HepG2 (cell line): Measurements from ENCODE around the gene MEI1. TPM values are rescaled to one million over a fixed set of nuclear protein-coding genes. Genes with fewer than 3 reads are reported as not detected.

ENCODE experiments used
- BATF2 ChIP-seq: sonication (generic); formaldehyde crosslinking; IDR thresholded peaks from 2 replicates; pipeline ENCODE4 v1.8.0; 2022; ENCODE audit warnings: mild to moderate bottlenecking, missing genetic modification reagents, moderate library complexity
- CENPX ChIP-seq: sonication (generic); formaldehyde crosslinking; IDR thresholded peaks from 2 replicates; pipeline ENCODE4 v1.9.0; 2021; ENCODE audit warnings: mild to moderate bottlenecking, missing genetic modification reagents, moderate library complexity
- ELF3 ChIP-seq: IDR thresholded peaks from 2 replicates; pipeline ENCODE4 v1.6.1; 2016; ENCODE audit warnings: missing genetic modification reagents, missing compliant biosample characterization
- GLMP ChIP-seq: sonication (generic); formaldehyde crosslinking; IDR thresholded peaks from 2 replicates; pipeline ENCODE4 v1.9.0; 2021; ENCODE audit warnings: missing genetic modification reagents, mild to moderate bottlenecking, borderline replicate concordance
- HMG20B ChIP-seq: conservative IDR thresholded peaks from 2 replicates; pipeline ENCODE4 v1.6.1; 2016; ENCODE audit warnings: missing genetic modification reagents, missing compliant biosample characterization
- HNF1A ChIP-seq, 2 experiments: sonication (generic) in 1 of 2; formaldehyde crosslinking in 1 of 2; IDR thresholded peaks; 2 replicates each; pipeline versions ENCODE4 v1.4.0 to v1.6.1; 2016 to 2020; ENCODE audit warnings: borderline replicate concordance in 1 of 2, low read depth in 1 of 2, mild to moderate bottlenecking in 1 of 2, missing genetic modification reagents in 1 of 2
- MIXL1 ChIP-seq: IDR thresholded peaks from 2 replicates; pipeline ENCODE4 v1.6.1; 2016
- RXRB ChIP-seq: IDR thresholded peaks from 2 replicates; pipeline ENCODE4 v1.6.1; 2016; ENCODE audit warnings: borderline replicate concordance, missing genetic modification reagents, missing compliant biosample characterization
- TEAD3 ChIP-seq: optimal IDR thresholded peaks from 2 replicates; pipeline ENCODE3; 2016; ENCODE audit warnings: borderline replicate concordance
- ZMYM4 ChIP-seq: sonication (generic); formaldehyde crosslinking; IDR thresholded peaks from 2 replicates; pipeline ENCODE4 v1.8.1; 2023; ENCODE audit warnings: mild to moderate bottlenecking, missing genetic modification reagents
- ZNF142 ChIP-seq: sonication (generic); formaldehyde crosslinking; IDR thresholded peaks from 2 replicates; pipeline ENCODE4 v1.4.0; 2020; ENCODE audit warnings: missing genetic modification reagents
- ZNF317 ChIP-seq: sonication (generic); formaldehyde crosslinking; IDR thresholded peaks from 2 replicates; pipeline ENCODE4 v1.5.0; 2020; ENCODE audit warnings: mild to moderate bottlenecking, missing genetic modification reagents
- ZNF343 ChIP-seq: sonication (generic); formaldehyde crosslinking; IDR thresholded peaks from 2 replicates; pipeline ENCODE4 v1.4.0; 2020; ENCODE audit warnings: mild to moderate bottlenecking, missing genetic modification reagents
- ZNF431 ChIP-seq: sonication (generic); formaldehyde crosslinking; IDR thresholded peaks from 2 replicates; pipeline ENCODE4 v1.9.0; 2022; ENCODE audit warnings: missing genetic modification reagents, low read depth, mild to moderate bottlenecking, borderline replicate concordance
- ZNF460 ChIP-seq: sonication (generic); formaldehyde crosslinking; IDR thresholded peaks from 2 replicates; pipeline ENCODE4 v1.5.1; 2020; ENCODE audit warnings: missing genetic modification reagents, mild to moderate bottlenecking, borderline replicate concordance
- ZNF605 ChIP-seq: sonication (generic); formaldehyde crosslinking; IDR thresholded peaks from 2 replicates; pipeline ENCODE4 v1.8.0; 2022; ENCODE audit warnings: mild to moderate bottlenecking, missing genetic modification reagents
- polyA plus RNA-seq, 8 experiments: library from polyadenylated mRNA; depleted of rRNA in 3 of 8; stranded (reverse) in 7 of 8; unstranded in 1 of 8; fragments of >200 nt; fragmentation: Illumina TruSeq in 4 of 8; extraction: Trizol in 4 of 8; gene quantifications; 2 replicates each; pipeline versions ENCODE4 v1.2.1 to v1.2.3, GENCODE V29; 2011 to 2016; ENCODE audit warnings: low read depth in 4 of 8, missing spikeins in 1 of 8, mixed read lengths in 1 of 8; ENCODE audit not compliant: insufficient read depth in 1 of 8
- total RNA-seq, 5 experiments: library from RNA; depleted of rRNA; stranded (reverse); fragments of >200 nt; fragmentation: Illumina TruSeq; extraction: Trizol; gene quantifications; 2 replicates each; pipeline ENCODE4 v1.2.3, GENCODE V29; 2016; ENCODE audit warnings: low read depth in 1 of 5
- TF ChIP-seq, protein P1 (sequence below): sonication (generic); formaldehyde crosslinking; IDR thresholded peaks from 2 replicates; pipeline ENCODE4 v1.4.0; 2020; ENCODE audit warnings: missing genetic modification reagents

Gene MEI1
- total and polyA plus RNA-seq, 2 of the 13 experiments (the other 11 are each of a cell fraction or from before 2014, with no cell fraction given), result 0.75 to 1.9 TPM

- TF ChIP-seq ZNF460 (CRISPR knock-in tag), result no peak
- TF ChIP-seq ZNF343 (CRISPR knock-in tag), result no peak
- TF ChIP-seq BATF2 (CRISPR knock-in tag), result no peak
- TF ChIP-seq HMG20B (CRISPR knock-in tag), result no peak
- TF ChIP-seq MIXL1 (CRISPR knock-in tag), result no peak; the same call in 1 of the 2 replicates
- no peak for TF ChIP-seq ZNF142
- no peak for TF ChIP-seq ZMYM4 (CRISPR knock-in tag)
- TF ChIP-seq CENPX (CRISPR knock-in tag), result no peak
- TF ChIP-seq ZNF317, result no peak
- TF ChIP-seq GLMP (CRISPR knock-in tag), result no peak
- TF ChIP-seq ZNF605, result peak; percentile 35; the same call in 1 of the 2 replicates
- TF ChIP-seq ELF3 (CRISPR knock-in tag), result peak; percentile 51; the same call in 1 of the 2 replicates
- TF ChIP-seq, protein P1, sequence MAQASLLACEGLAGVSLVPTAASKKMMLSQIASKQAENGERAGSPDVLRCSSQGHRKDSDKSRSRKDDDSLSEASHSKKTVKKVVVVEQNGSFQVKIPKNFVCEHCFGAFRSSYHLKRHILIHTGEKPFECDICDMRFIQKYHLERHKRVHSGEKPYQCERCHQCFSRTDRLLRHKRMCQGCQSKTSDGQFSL (CRISPR knock-in tag), result no peak
- TF ChIP-seq RXRB (CRISPR knock-in tag), result peak; percentile 34; the same call in 1 of the 2 replicates
- no peak for TF ChIP-seq HNF1A (IDR thresholded peaks at IDR 0.05; ENCODE audit: low read depth)
- TF ChIP-seq HNF1A (CRISPR knock-in tag; IDR thresholded peaks at IDR 0.05; ENCODE audit: borderline replicate concordance), result no peak
- TF ChIP-seq TEAD3 (CRISPR knock-in tag), result peak; percentile 100
- no peak for TF ChIP-seq ZNF431 (CRISPR knock-in tag)
Observed at GRCh38 chr22:41697126-41697775, 2.1 kb upstream of the MEI1 start (continued).
